GM18873 (cell line): ENCODE measurements around the gene HGD.
"Not testable (repeated sequence)": the region's sequence is repeated elsewhere in the genome, so short reads cannot be mapped to it uniquely, and the experiment has no call there.

Experiments
- ATAC-seq: cut with Tn5 transposase; IDR thresholded peaks from one replicate; pipeline ENCODE4 v1.9.1; 2021; ENCODE audit warnings: mild to moderate bottlenecking, moderate library complexity, moderate number of reproducible peaks; ENCODE audit not compliant: unreplicated experiment, low FRiP score

The HGD gene

GRCh38 chr3:120682095-120682681 is at the start of gene HGD:
HGD (minus strand) TSS chr3:120682239; CDS start chr3:120682111, 128 bp downstream.
- no peak for ATAC-seq

- no peak for ATAC-seq
Observed at GRCh38 chr3:120730576-120731542, 48.8 kb upstream of the HGD start.

- no peak for ATAC-seq
Observed at GRCh38 chr3:120726791-120727190, 44.8 kb upstream of the HGD start.

- not testable (repeated sequence) for ATAC-seq
Observed at GRCh38 chr3:120719167-120719834, 37.3 kb upstream of the HGD start.

GRCh38 chr3:120713262-120713661 is 31.2 kb upstream of the HGD start:
- no peak for ATAC-seq

- ATAC-seq, result no peak
Observed at GRCh38 chr3:120710369-120710768, 28.3 kb upstream of the HGD start.

- ATAC-seq, result no peak
Observed at GRCh38 chr3:120708408-120708807, 26.4 kb upstream of the HGD start.

- no peak for ATAC-seq
Observed at GRCh38 chr3:120706950-120707349, 24.9 kb upstream of the HGD start.

GRCh38 chr3:120705884-120706582 is 24.0 kb upstream of the HGD start:
- no peak for ATAC-seq

- ATAC-seq, result no peak
Observed at GRCh38 chr3:120699333-120699732, 17.3 kb upstream of the HGD start.

GRCh38 chr3:120693439-120694171 is 11.6 kb upstream of the HGD start:
- no peak for ATAC-seq

GRCh38 chr3:120689395-120689794 is 7.4 kb upstream of the HGD start:
- no peak for ATAC-seq

GRCh38 chr3:120688121-120688520 is 6.1 kb upstream of the HGD start:
- ATAC-seq, result peak; percentile 96

- no peak for ATAC-seq
Observed at GRCh38 chr3:120685411-120685810, 3.4 kb upstream of the HGD start.

- no peak for ATAC-seq
Observed at GRCh38 chr3:120684896-120685295, 2.9 kb upstream of the HGD start.

- no peak for ATAC-seq
Observed at GRCh38 chr3:120683671-120684301, 1.7 kb upstream of the HGD start.

- no peak for ATAC-seq
Observed at GRCh38 chr3:120683213-120683612, 1.2 kb upstream of the HGD start.

- ATAC-seq, result no peak
Observed at GRCh38 chr3:120681506-120682038, 467 bp downstream of the HGD start.

- no peak for ATAC-seq
Observed at GRCh38 chr3:120681018-120681417, 1.0 kb downstream of the HGD start.
